A549 (cell line): ENCODE measurements around the gene TPCN1. TPM values are rescaled to one million over a fixed set of nuclear protein-coding genes. Genes with fewer than 3 reads are reported as not detected.

Experiments
- ATAC-seq, 2 experiments: fragments of 200-7000 bp in 1 of 2; fragments of >200 bp in 1 of 2; cut with Nextera tagmentation in 1 of 2; cut with Tn5 transposase in 1 of 2; 3 replicates each; pipeline versions ENCODE4 v1.8.0 to v1.9.1; 2018 to 2020; ENCODE audit warnings: mild to moderate bottlenecking in 1 of 2, moderate library complexity in 1 of 2
- CTCF ChIA-PET: fragments of 300-600 bp; sonication (Branson Sonifier 250); formaldehyde crosslinking; extraction: SDS; loops from one replicate; lab custom pipeline; 2021; ENCODE audit warnings: antibody characterized with exemption, inconsistent platforms; lab: Yijun Ruan, JAX
- POLR2A ChIA-PET: fragments of 350-600 bp; formaldehyde crosslinking; extraction: SDS; loops from one replicate; lab custom pipeline; 2021; ENCODE audit warnings: antibody characterized with exemption, inconsistent platforms; lab: Yijun Ruan, JAX
- DNase-seq, 2 experiments: peaks; one replicate each; pipeline versions ENCODE4 v3.0.0 to v3.0.0-alpha.2; 2011 to 2016; ENCODE audit warnings: low read depth in 1 of 2, low spot score in 1 of 2
- FAIRE-seq: peaks from 2 replicates; lab custom pipeline; 2011; peaks lifted over from hg19 to GRCh38; lab: Jason Lieb, UNC
- H3K27ac ChIP-seq, 2 experiments: fragments of >200 bp; sonication (Bioruptor Twin); formaldehyde crosslinking; 3 replicates each; pipeline ENCODE4 v1.5.1; 2016 to 2017
- H3K4me1 ChIP-seq: fragments of >200 bp; sonication (Bioruptor Twin); formaldehyde crosslinking; 3 replicates; pipeline ENCODE4 v1.6.1; 2016
- H3K4me2 ChIP-seq: fragments of >200 bp; sonication (Bioruptor Twin); formaldehyde crosslinking; 3 replicates; pipeline ENCODE4 v1.6.1; 2016
- H3K4me3 ChIP-seq: fragments of >200 bp; sonication (Bioruptor Twin); formaldehyde crosslinking; 3 replicates; pipeline ENCODE4 v1.5.1; 2016
- H3K9me3 ChIP-seq: fragments of >200 bp; sonication (Bioruptor Twin); formaldehyde crosslinking; 3 replicates; pipeline ENCODE4 v1.6.1; 2016
- EHF ChIP-seq: fragments of 250-450 bp; sonication (Bioruptor Pico); IDR thresholded peaks from 2 replicates; pipeline ENCODE4 v1.5.0; 2020; ENCODE audit warnings: mild to moderate bottlenecking
- EHMT2 ChIP-seq: fragments of 200-600 bp; sonication (generic); IDR thresholded peaks from 2 replicates; pipeline ENCODE4 v1.6.1; 2016; ENCODE audit warnings: antibody characterized with exemption, low read depth, mild to moderate bottlenecking, moderate library complexity
- FOSB ChIP-seq: fragments of 250-450 bp; sonication (Bioruptor Pico); IDR thresholded peaks from 2 replicates; pipeline ENCODE4 v1.5.0; 2020; ENCODE audit warnings: mild to moderate bottlenecking, moderate library complexity
- FOSL2 ChIP-seq, 2 experiments: fragments of 450-650 bp in 1 of 2; fragments of >200 bp in 1 of 2; sonication (Bioruptor Twin) in 1 of 2; formaldehyde crosslinking; IDR thresholded peaks; 2 replicates each; pipeline versions ENCODE4 v1.5.0 to v1.6.1; 2016 to 2020; ENCODE audit warnings: mild to moderate bottlenecking in 1 of 2, moderate library complexity in 1 of 2
- HOXA7 ChIP-seq: fragments of 250-450 bp; sonication (Bioruptor Pico); IDR thresholded peaks from 2 replicates; pipeline ENCODE4 v1.5.0; 2020; ENCODE audit warnings: mild to moderate bottlenecking, moderate library complexity
- KDM1A ChIP-seq: fragments of 200-600 bp; sonication (generic); IDR thresholded peaks from 2 replicates; pipeline ENCODE4 v1.6.1; 2016; ENCODE audit warnings: low read depth, mild to moderate bottlenecking
- KDM5A ChIP-seq: fragments of 200-600 bp; sonication (generic); IDR thresholded peaks from 2 replicates; pipeline ENCODE4 v1.6.1; 2016; ENCODE audit warnings: antibody characterized with exemption, mild to moderate bottlenecking
- MYC ChIP-seq: IDR thresholded peaks from 2 replicates; pipeline ENCODE4 v1.6.1; 2012; ENCODE audit warnings: mild to moderate bottlenecking, inconsistent platforms, low read length, improper control_type of control experiment, borderline replicate concordance
- NFE2L2 ChIP-seq: fragments of 150-350 bp; conservative IDR thresholded peaks from 2 replicates; pipeline ENCODE4 v1.6.1; 2014; ENCODE audit warnings: low read length
- RARB ChIP-seq: fragments of 250-450 bp; sonication (Bioruptor Pico); IDR thresholded peaks from 2 replicates; pipeline ENCODE4 v1.8.0; 2021; ENCODE audit warnings: mild to moderate bottlenecking, moderate library complexity
- RCOR1 ChIP-seq: fragments of 150-350 bp; IDR thresholded peaks from 2 replicates; pipeline ENCODE4 v1.6.1; 2014; ENCODE audit warnings: antibody characterized with exemption, low read length, low read depth
- ZSCAN20 ChIP-seq: fragments of 250-450 bp; sonication (Bioruptor Pico); IDR thresholded peaks from 2 replicates; pipeline ENCODE4 v1.8.0; 2022; ENCODE audit warnings: mild to moderate bottlenecking, moderate library complexity
- WGBS: methylation state at CpG from one replicate; pipeline ENCODE4 v1.1.6; 2017; ENCODE audit errors: missing lambda C conversion rate; 5-methylcytosine and 5-hydroxymethylcytosine counted together
- polyA plus RNA-seq, 4 experiments: library from polyadenylated mRNA; depleted of rRNA in 3 of 4; stranded (reverse); fragments of >200 nt; fragmentation: RNase III in 1 of 4; extraction: RNeasy Plus Mini Kit Qiagen cat#74134 plus additional on column Dnase treatment in 1 of 4; gene quantifications; 2 replicates in 3 of 4; 3 replicates in 1 of 4; pipeline ENCODE4 v1.2.3, GENCODE V29; 2011 to 2017
- TF ChIP-seq, protein P1 (sequence below): fragments of >200 bp; sonication (Bioruptor Twin); formaldehyde crosslinking; IDR thresholded peaks from 2 replicates; pipeline ENCODE4 v1.6.1; 2016
- TF ChIP-seq, protein P2 (sequence below): fragments of >200 bp; sonication (Bioruptor Twin); formaldehyde crosslinking; IDR thresholded peaks from 3 replicates; pipeline ENCODE4 v1.5.1; 2016
- TF ChIP-seq, protein P3 (sequence below): fragments of 200-600 bp; sonication (generic); IDR thresholded peaks from 2 replicates; pipeline ENCODE4 v1.6.1; 2016; ENCODE audit warnings: antibody characterized with exemption, mild to moderate bottlenecking, moderate library complexity
- TF ChIP-seq, protein P4 (sequence below): IDR thresholded peaks from 2 replicates; pipeline ENCODE4 v1.6.1; 2012; ENCODE audit warnings: low read depth, borderline replicate concordance
- TF ChIP-seq, protein P5 (sequence below): IDR thresholded peaks from 2 replicates; pipeline ENCODE4 v1.6.1; 2012

The TPCN1 gene
- polyA plus RNA-seq, 2 of the 4 experiments (the other 2 are of a cell fraction), result 21.9 to 24.1 TPM

DNA sequence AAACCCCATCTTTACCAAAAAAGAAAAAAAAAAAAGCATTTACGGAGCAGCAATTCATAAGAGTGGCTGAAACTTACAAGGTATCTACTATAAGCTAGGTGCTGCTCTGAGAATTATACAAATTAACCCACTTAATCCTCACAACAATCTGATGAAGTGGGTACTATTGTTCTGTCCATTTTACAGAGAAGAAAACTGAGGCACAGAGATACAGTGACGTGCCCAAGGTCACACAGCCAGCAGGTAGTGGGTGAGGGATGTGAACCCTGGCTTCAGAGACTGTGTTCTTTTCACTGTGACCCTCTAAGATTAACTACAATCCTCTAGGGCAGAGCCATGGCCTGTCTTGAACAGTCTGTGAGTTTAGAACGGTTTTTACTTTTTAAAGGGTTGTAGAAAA is 39.3 kb upstream of the TPCN1 start:
- H3K27ac ChIP-seq, result no peak overlapping the region
- POLR2A ChIA-PET, result no interaction called here
- no peak for FAIRE-seq
- CTCF ChIA-PET, result interaction anchor here (0.7 to 1.4 kb wide), 3 partner anchors 9 to 134 kb away, joined by 3 to 4 read pairs (median 3); no protein-coding TSS in a partner anchor
- H3K4me3 ChIP-seq, result no peak overlapping the region
- peaks cover 17% of the 10 kb centered on the region for H3K4me1 ChIP-seq
- ATAC-seq, result no peak
- DNase-seq, result no peak
- no peak for TF ChIP-seq EHF (CRISPR knock-in tag)
- TF ChIP-seq ZSCAN20 (CRISPR knock-in tag), result no peak
- TF ChIP-seq, protein P1, sequence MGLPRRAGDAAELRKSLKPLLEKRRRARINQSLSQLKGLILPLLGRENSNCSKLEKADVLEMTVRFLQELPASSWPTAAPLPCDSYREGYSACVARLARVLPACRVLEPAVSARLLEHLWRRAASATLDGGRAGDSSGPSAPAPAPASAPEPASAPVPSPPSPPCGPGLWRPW, result no peak
- TF ChIP-seq, protein P2, sequence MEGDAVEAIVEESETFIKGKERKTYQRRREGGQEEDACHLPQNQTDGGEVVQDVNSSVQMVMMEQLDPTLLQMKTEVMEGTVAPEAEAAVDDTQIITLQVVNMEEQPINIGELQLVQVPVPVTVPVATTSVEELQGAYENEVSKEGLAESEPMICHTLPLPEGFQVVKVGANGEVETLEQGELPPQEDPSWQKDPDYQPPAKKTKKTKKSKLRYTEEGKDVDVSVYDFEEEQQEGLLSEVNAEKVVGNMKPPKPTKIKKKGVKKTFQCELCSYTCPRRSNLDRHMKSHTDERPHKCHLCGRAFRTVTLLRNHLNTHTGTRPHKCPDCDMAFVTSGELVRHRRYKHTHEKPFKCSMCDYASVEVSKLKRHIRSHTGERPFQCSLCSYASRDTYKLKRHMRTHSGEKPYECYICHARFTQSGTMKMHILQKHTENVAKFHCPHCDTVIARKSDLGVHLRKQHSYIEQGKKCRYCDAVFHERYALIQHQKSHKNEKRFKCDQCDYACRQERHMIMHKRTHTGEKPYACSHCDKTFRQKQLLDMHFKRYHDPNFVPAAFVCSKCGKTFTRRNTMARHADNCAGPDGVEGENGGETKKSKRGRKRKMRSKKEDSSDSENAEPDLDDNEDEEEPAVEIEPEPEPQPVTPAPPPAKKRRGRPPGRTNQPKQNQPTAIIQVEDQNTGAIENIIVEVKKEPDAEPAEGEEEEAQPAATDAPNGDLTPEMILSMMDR, result no peak
- TF ChIP-seq RARB, result no peak
- no peak for TF ChIP-seq MYC
- no peak for TF ChIP-seq FOSL2 (IDR thresholded peaks at IDR 0.05)
- no peak for TF ChIP-seq FOSL2 (CRISPR knock-in tag; IDR thresholded peaks at IDR 0.05)
- TF ChIP-seq, protein P3, sequence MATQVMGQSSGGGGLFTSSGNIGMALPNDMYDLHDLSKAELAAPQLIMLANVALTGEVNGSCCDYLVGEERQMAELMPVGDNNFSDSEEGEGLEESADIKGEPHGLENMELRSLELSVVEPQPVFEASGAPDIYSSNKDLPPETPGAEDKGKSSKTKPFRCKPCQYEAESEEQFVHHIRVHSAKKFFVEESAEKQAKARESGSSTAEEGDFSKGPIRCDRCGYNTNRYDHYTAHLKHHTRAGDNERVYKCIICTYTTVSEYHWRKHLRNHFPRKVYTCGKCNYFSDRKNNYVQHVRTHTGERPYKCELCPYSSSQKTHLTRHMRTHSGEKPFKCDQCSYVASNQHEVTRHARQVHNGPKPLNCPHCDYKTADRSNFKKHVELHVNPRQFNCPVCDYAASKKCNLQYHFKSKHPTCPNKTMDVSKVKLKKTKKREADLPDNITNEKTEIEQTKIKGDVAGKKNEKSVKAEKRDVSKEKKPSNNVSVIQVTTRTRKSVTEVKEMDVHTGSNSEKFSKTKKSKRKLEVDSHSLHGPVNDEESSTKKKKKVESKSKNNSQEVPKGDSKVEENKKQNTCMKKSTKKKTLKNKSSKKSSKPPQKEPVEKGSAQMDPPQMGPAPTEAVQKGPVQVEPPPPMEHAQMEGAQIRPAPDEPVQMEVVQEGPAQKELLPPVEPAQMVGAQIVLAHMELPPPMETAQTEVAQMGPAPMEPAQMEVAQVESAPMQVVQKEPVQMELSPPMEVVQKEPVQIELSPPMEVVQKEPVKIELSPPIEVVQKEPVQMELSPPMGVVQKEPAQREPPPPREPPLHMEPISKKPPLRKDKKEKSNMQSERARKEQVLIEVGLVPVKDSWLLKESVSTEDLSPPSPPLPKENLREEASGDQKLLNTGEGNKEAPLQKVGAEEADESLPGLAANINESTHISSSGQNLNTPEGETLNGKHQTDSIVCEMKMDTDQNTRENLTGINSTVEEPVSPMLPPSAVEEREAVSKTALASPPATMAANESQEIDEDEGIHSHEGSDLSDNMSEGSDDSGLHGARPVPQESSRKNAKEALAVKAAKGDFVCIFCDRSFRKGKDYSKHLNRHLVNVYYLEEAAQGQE, result no peak
- no peak for TF ChIP-seq HOXA7 (CRISPR knock-in tag)
- no peak for TF ChIP-seq FOSB
- no peak for TF ChIP-seq NFE2L2
- no peak for TF ChIP-seq EHMT2
- TF ChIP-seq KDM1A, result no peak
- TF ChIP-seq, protein P4, sequence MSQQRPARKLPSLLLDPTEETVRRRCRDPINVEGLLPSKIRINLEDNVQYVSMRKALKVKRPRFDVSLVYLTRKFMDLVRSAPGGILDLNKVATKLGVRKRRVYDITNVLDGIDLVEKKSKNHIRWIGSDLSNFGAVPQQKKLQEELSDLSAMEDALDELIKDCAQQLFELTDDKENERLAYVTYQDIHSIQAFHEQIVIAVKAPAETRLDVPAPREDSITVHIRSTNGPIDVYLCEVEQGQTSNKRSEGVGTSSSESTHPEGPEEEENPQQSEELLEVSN, result no peak
- no peak for TF ChIP-seq RCOR1
- TF ChIP-seq, all 56 proteins: peak for 0
- peaks cover 8% of the 10 kb centered on the region; the same call in 2 of the 3 replicates for H3K9me3 ChIP-seq
- 88% methylated on average over 3 of the region's 3 CpGs for WGBS
- no peak overlapping the region for H3K4me2 ChIP-seq

DNA sequence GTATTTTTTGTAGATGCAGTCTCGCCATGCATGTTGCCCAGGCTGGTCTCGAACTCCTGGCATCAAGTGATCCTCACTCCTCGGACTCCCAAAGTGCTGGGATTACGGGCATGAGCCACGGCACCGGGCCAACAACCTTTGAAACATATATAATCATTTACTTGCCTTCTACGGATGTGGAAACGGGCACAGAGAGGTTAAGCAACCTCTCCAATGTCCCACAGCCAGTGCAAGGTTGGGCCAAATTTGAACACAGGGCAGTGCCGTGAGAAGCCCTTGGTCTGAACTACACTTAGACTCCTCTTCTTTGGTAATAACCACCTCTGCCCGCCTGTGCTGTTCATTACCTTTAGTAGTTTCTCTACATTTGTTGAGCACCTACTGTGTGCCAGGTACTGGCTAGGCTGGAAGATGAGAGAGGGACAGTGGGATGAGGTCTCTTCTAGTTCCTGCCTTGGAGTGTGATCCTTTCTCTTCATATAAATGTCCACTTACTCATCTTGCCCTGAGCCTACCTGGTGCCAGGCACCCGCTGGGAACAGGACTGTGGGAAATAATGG is 38.2 kb upstream of the TPCN1 start:
- ATAC-seq (no peak), FAIRE-seq (no peak)
- ChIA-PET CTCF (interaction anchor here (1.0 to 3.7 kb wide), 3 partner anchors 9 to 135 kb away, joined by 3 to 20 read pairs (median 3); no protein-coding TSS in a partner anchor), POLR2A (no interaction called here)
- H3K9me3 ChIP-seq, result no peaks in the 10 kb centered on the region
- peak overlapping the region; percentile 78 for H3K4me2 ChIP-seq
- peaks cover 20% of the 10 kb centered on the region for H3K4me1 ChIP-seq
- no peak overlapping the region for H3K4me3 ChIP-seq
- 93% methylated on average over 11 of the region's 11 CpGs for WGBS
- TF ChIP-seq MYC (no peak), RCOR1 (no peak), KDM5A (no peak)
- TF ChIP-seq, protein P5, sequence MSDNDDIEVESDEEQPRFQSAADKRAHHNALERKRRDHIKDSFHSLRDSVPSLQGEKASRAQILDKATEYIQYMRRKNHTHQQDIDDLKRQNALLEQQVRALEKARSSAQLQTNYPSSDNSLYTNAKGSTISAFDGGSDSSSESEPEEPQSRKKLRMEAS, result no peak
- TF ChIP-seq, all 56 proteins: peak for 0
- DNase-seq, result no peak
- 0 out of 6 replicates have a peak overlapping the region, but pooled peaks of 1 of the 2 experiments have one; percentile 4 for H3K27ac ChIP-seq
